Heart right ventricle (tissue), 16 donors: ENCODE measurements around the gene HERC4. TPM values are rescaled to one million over a fixed set of nuclear protein-coding genes. Genes with fewer than 3 reads are reported as not detected.

Experiments used
- ATAC-seq, 8 donors: fragments of 200-7000 bp; cut with Tn5 transposase; one replicate each; pipeline ENCODE4 v1.9.1; 2020; ENCODE audit warnings: mild to moderate bottlenecking in 8 of 8, moderate library complexity in 8 of 8, moderate number of reproducible peaks in 1 of 8
- DNase-seq, 2 donors: peaks; one replicate each; pipeline ENCODE4 v3.0.0-alpha.2; 2020
- H3K27ac ChIP-seq, 10 donors: fragments of 200-600 bp; sonication (generic) in 2 of 10; one replicate each; pipeline versions ENCODE4 v1.5.0 to v1.8.0; 2020 to 2022; ENCODE audit warnings: mild to moderate bottlenecking in 3 of 10
- H3K27me3 ChIP-seq, 7 donors: fragments of 200-600 bp; one replicate each; pipeline ENCODE4 v1.8.0; 2021 to 2022; ENCODE audit warnings: mild to moderate bottlenecking in 2 of 7
- H3K36me3 ChIP-seq, 9 donors: fragments of 200-600 bp; sonication (generic) in 1 of 9; one replicate each; pipeline versions ENCODE4 v1.5.0 to v1.8.0; 2020 to 2022; ENCODE audit warnings: mild to moderate bottlenecking in 2 of 9
- H3K4me1 ChIP-seq, 9 donors: fragments of 200-600 bp; sonication (generic) in 1 of 9; one replicate each; pipeline versions ENCODE4 v1.5.0 to v1.8.0; 2020 to 2022; ENCODE audit warnings: mild to moderate bottlenecking in 4 of 9
- H3K4me3 ChIP-seq, 10 donors: fragments of 200-600 bp; sonication (generic) in 2 of 10; one replicate each; pipeline versions ENCODE4 v1.5.0 to v1.8.0; 2020 to 2022; ENCODE audit warnings: mild to moderate bottlenecking in 7 of 10, moderate library complexity in 2 of 10
- H3K9me3 ChIP-seq, 11 donors: fragments of 200-600 bp in 10 of 11; sonication (generic) in 2 of 11; one replicate each; pipeline versions ENCODE4 v1.5.0 to v1.8.0; 2013 to 2022; ENCODE audit warnings: mild to moderate bottlenecking in 2 of 11, control low read depth in 1 of 11, moderate library complexity in 1 of 11
- WGBS, 2 donors: extraction: QIAGEN DNeasy Blood & Tissue Kit; methylation state at CpG; one replicate each; pipeline ENCODE4 v1.1.7; 2013; ENCODE audit warnings: inconsistent platforms in 1 of 2; 5-methylcytosine and 5-hydroxymethylcytosine counted together
- intact Hi-C, 10 donors: fragments of 100-400 bp; cut with DNase I; formaldehyde crosslinking; loops; one replicate each; pipeline versions ENCODE4 v1.11.1 to v1.14.2; 2022
- polyA plus RNA-seq, 2 donors: library from polyadenylated mRNA; stranded (reverse); fragments of 200-250 nt; gene quantifications; one replicate each; pipeline ENCODE4 v1.2.3, GENCODE V29; 2013
- total RNA-seq, 10 donors: library from RNA; stranded (reverse); fragmentation: NEBNext Ultra II Directional in 3 of 10; extraction: Animal tissue kit (Norgen Biotek cat#: 25700) in 3 of 10; gene quantifications; one replicate each; pipeline versions ENCODE4 v1.2.1 to v1.2.4, GENCODE V29; 2021 to 2023
- TF ChIP-seq, protein P1 (sequence below), 9 donors: fragments of 200-600 bp; sonication (generic) in 2 of 9; IDR thresholded peaks; one replicate each; pipeline versions ENCODE4 v1.5.0 to v1.8.0; 2021 to 2022; ENCODE audit warnings: antibody characterized with exemption in 9 of 9, mild to moderate bottlenecking in 5 of 9, moderate library complexity in 1 of 9
- donor health status: Arrhythmogenic right ventricular cardiomyopathy.
- donor health status: ischemic (EF 13 %, LVEDD 7.1; RV severe dilation, severe dysfunction).
- donor health status: healthy with polysubstance abuse.
- donor health status: DM: no; HTN: yes; CAD: no.
- donor health status: DM: no; HTN: no; CAD: no.
- donor health status: ischemic (EF 25% LVEDD 6.9; RV normal size, moderate dysfunction).
- donor health status: ischemic (EF 25% LVEDD 5.7; RV mildly dilated, moderate dysfunction).
- donor health status: healthy.
- donor health status: DM: yes; HTN: yes; CAD: no.
- donor health status: Ischemic cardiomyopathy.
- donor health status: ischemic (EF 35%, LVEDD 5.7; RV mildly dilated, moderate dysfunction).
- donor health status: nonischemic (EF 11% LVEDD 7.7; RV severe dilation, severe dysfunction).
- donor health status: DM: yes; HTN: yes; CAD: no.
- donor health status: PGD.
- donor health status: ischemic (EF 29% LVEDD 5.4; RV normal size, mild dysfunction).
- donor health status: nonischemic (EF 23%, LVEDD 6.1; RV moderate dilation, normal function).

The HERC4 gene
- total and polyA plus RNA-seq, 12 donors: 10.0 to 42.1 (median 32.0) TPM

DNA sequence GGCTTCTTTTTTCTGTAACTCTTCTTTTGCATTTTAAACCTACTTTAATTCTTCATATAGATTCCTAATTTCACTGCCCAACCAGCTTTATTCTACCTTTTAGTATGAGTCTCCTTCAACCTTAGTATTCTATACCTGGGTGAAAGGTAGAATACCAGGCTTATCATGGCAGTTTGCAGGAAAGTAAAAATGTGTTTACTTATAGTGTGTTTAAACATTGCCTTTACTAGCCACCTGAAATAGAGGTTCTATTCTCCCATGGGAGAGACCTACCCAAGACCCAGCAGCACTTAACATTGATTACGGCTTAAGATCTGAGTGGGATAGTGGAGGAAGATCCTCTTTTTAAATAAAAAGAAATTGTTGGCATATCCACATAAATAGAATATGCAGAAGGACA, 32.6 kb upstream of the HERC4 start:
- Histone ChIP-seq H3K27ac (no peak overlapping the region), H3K36me3 (no peaks in the 10 kb centered on the region), H3K27me3 (no peaks in the 10 kb centered on the region), H3K9me3 (no peaks in the 10 kb centered on the region), H3K4me1 (peaks cover 0 to 26% (median 0%) of the 10 kb centered on the region in 9 donors), H3K4me3 (no peak overlapping the region)
- intact Hi-C loops: no loop called here
- no peak for ATAC-seq
- no peak for DNase-seq
- 96 to 100% methylated on average over 1 of the region's 1 CpG for WGBS, 2 donors
- TF ChIP-seq, protein P1, sequence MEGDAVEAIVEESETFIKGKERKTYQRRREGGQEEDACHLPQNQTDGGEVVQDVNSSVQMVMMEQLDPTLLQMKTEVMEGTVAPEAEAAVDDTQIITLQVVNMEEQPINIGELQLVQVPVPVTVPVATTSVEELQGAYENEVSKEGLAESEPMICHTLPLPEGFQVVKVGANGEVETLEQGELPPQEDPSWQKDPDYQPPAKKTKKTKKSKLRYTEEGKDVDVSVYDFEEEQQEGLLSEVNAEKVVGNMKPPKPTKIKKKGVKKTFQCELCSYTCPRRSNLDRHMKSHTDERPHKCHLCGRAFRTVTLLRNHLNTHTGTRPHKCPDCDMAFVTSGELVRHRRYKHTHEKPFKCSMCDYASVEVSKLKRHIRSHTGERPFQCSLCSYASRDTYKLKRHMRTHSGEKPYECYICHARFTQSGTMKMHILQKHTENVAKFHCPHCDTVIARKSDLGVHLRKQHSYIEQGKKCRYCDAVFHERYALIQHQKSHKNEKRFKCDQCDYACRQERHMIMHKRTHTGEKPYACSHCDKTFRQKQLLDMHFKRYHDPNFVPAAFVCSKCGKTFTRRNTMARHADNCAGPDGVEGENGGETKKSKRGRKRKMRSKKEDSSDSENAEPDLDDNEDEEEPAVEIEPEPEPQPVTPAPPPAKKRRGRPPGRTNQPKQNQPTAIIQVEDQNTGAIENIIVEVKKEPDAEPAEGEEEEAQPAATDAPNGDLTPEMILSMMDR (IDR thresholded peaks at IDR 0.05): no peak

DNA sequence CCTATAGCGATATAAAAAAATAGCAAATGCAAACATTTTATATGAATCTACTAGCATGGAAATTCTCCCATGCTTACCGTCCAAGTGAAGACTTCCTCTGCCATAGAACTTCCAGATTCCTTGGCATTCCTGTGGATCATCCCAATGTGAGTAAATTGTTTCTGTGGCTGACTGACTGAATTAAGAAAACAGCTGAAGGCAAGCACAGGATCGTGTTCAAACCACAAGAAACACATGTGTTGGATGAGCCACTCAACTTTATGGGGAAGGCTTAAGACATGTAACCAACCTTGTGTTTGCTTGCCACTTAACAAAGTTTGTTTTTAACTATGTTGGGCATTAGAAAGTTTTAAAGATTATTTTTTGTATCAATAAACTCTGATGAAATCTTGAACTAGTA, 31.6 kb upstream of the HERC4 start:
- ATAC-seq: no peak
- 74 to 78% methylated on average over 3 of the region's 3 CpGs for WGBS, 2 donors
- Histone ChIP-seq H3K4me3 (no peak overlapping the region), H3K9me3 (no peaks in the 10 kb centered on the region), H3K36me3 (no peaks in the 10 kb centered on the region), H3K27me3 (no peaks in the 10 kb centered on the region), H3K4me1 (peaks cover 0 to 26% (median 0%) of the 10 kb centered on the region in 9 donors), H3K27ac (no peak overlapping the region)
- intact Hi-C loops: no loop called here
- TF ChIP-seq, protein P1 (IDR thresholded peaks at IDR 0.05): no peak
- no peak for DNase-seq

DNA sequence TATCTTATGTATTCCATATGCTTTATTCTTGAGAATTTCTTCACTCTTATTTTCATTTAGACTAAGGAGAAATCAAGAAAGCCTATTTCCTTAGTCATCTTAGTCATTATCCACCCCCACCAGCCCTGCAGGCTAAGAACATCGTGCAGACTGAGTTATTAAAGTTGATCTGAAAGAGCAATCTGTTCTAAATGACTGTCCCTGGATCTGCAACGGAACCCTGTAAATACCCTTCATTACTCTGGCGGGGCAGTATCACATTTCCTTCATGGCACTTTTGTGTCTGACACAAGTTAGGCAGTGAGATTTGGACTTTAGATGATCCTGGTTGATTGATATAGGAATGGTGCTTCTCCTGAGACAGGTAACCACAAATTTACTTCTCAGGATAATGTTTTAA, 30.7 kb upstream of the HERC4 start:
- H3K9me3 ChIP-seq: no peaks in the 10 kb centered on the region
- no peaks in the 10 kb centered on the region for H3K27me3 ChIP-seq
- no peaks in the 10 kb centered on the region for H3K36me3 ChIP-seq
- ATAC-seq (peak in 1 of 8 donors; percentile 53), DNase-seq (no peak)
- intact Hi-C loops: no loop called here
- no peak overlapping the region for H3K4me3 ChIP-seq
- TF ChIP-seq, protein P1 (IDR thresholded peaks at IDR 0.05): no peak
- 53 to 65% methylated on average over 3 of the region's 3 CpGs for WGBS, 2 donors
- peaks cover 0 to 26% (median 0%) of the 10 kb centered on the region in 9 donors for H3K4me1 ChIP-seq
- peak overlapping the region in 2 of 10 donors; percentile 20 to 27 for H3K27ac ChIP-seq

- DNase-seq (no peak), ATAC-seq (no peak)
- no peak overlapping the region for H3K27ac ChIP-seq
- no peaks in the 10 kb centered on the region for H3K36me3 ChIP-seq
- TF ChIP-seq, protein P1 (IDR thresholded peaks at IDR 0.05): no peak
- no peak overlapping the region for H3K4me3 ChIP-seq
- H3K9me3 ChIP-seq: no peaks in the 10 kb centered on the region
- H3K27me3 ChIP-seq: no peaks in the 10 kb centered on the region
- H3K4me1 ChIP-seq: peaks cover 0 to 38% (median 0%) of the 10 kb centered on the region in 9 donors
- 91 to 93% methylated on average over 3 of the region's 3 CpGs for WGBS, 2 donors
- intact Hi-C loops: no loop called here
Observed at GRCh38 chr10:68103901-68104300, 28.8 kb upstream of the HERC4 start.
